Neural cell (in vitro differentiated cells): ENCODE results near the gene MBTD1.

Experiments
- CTCF ChIP-seq: fragments of 450-650 bp; IDR thresholded peaks from 2 replicates; pipeline ENCODE4 v1.5.1; 2014; ENCODE audit warnings: antibody characterized with exemption, mild to moderate bottlenecking, moderate library complexity; ENCODE audit not compliant: poor library complexity, severe bottlenecking
- POLR2AphosphoS5 ChIP-seq: IDR thresholded peaks from 2 replicates; pipeline ENCODE4 v1.6.1; 2012
- RAD21 ChIP-seq: fragments of 450-650 bp; conservative IDR thresholded peaks from 2 replicates; pipeline ENCODE4 v1.6.1; 2014; ENCODE audit warnings: antibody characterized with exemption, mild to moderate bottlenecking, moderate library complexity
- TAF1 ChIP-seq: IDR thresholded peaks from 2 replicates; pipeline ENCODE4 v1.6.1; 2012; ENCODE audit warnings: low read depth

GRCh38 chr17:51255673-51256072 lies 4.2 kb downstream of the MBTD1 start:
- TF ChIP-seq RAD21, result no peak
- TF ChIP-seq TAF1, result no peak
- no peak for TF ChIP-seq CTCF
- TF ChIP-seq POLR2AphosphoS5, result no peak
